AG08396 (cell line): ENCODE measurements around the gene KAT6B.

Source experiments
- DNase-seq: peaks from one replicate; pipeline ENCODE4 v3.0.0; 2012; ENCODE audit warnings: low spot score, mixed read lengths

The KAT6B gene

GRCh38 chr10:75068523-75068922 is 242.1 kb downstream of the KAT6B start:
- no peak for DNase-seq

DNA sequence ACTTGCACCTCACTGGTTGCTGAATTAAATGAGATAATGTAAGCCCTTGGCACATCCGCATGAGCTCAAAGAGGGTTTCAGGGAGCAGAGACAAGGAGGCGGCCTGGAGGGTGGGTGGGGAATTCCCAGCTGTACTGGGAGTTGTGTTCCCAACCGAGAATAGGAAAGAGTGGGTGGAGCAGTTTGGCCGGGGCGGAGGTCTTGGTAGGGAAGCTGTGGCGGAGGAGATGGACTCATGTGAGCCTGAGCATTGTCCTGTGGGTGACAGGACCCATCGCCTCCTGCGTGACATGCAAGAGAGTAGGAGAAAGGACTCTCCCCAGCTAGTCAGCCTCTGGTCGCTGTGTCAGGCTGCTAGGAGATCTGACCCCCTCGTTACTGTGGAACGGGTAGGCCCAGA is 244.1 kb downstream of the KAT6B start:
- no peak for DNase-seq

DNA sequence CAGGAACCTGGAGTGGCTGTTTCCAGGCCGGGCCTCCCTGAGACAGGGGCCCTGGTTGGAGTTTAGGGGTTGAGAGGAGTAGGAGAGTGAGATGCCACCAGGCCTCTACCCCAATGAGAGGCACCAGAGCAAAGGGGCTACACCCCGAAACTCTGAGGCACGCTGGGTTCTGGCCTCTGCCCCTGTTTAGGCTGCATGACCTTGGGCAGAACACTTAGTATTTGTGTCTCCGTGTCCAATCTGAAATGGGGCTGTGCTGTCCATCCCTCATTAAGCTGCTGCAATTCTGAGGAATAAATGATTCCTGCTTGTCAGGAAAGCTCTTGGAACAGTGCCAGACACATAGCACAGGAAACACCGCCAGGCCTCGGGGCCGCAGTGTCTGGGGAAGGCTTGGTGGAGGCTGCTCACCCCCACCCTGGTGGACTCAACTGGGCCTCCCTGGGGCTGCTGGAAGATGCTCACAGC is 244.6 kb downstream of the KAT6B start:
- DNase-seq: no peak

GRCh38 chr10:75071756-75072155 is 245.4 kb downstream of the KAT6B start:
- no peak for DNase-seq

GRCh38 chr10:75072727-75073126 is 246.3 kb downstream of the KAT6B start:
- no peak for DNase-seq

DNA sequence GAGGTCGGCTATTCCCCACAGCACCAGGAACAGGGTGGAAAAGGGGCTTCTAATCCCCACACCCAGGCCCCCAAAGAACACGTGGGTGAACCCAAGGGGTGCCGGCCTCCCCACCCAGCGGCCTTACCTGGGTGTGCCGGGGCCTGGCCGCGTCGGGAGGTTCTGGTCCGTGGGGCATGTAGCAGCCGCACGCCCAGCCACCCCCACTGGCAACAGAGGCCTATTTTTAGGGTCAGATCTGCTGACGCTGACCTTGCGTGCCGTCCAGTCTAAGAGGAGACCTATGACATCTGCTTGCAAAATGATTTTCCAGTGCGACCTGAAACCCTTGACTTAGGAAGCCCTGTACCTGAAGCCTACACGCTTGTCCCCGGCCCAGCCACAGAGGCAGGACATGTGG is 247.0 kb downstream of the KAT6B start:
- no peak for DNase-seq

- no peak for DNase-seq
These were observed 248.5 kb downstream of the KAT6B start for GRCh38 chr10:75074711-75075445.

DNA sequence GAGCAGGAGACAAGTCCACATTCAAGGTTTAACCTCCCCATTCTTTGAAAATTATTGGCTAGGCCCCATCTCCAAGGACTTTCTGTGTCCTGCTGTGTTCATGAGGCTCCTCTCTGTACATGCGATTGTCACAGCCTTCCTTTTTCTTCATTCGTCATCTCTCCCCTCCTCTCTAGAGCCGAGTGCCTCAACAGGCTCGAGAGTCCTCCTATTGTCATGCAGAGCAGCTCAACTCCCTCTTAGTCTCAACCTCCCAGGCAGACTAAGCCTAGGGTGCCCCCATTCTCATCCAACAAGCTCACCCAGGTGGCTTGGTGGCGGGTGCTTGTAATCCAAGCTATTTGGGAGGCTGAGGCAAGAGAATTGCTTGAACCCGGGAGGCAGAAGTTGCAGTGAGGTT is 249.9 kb downstream of the KAT6B start:
- no peak for DNase-seq

DNA sequence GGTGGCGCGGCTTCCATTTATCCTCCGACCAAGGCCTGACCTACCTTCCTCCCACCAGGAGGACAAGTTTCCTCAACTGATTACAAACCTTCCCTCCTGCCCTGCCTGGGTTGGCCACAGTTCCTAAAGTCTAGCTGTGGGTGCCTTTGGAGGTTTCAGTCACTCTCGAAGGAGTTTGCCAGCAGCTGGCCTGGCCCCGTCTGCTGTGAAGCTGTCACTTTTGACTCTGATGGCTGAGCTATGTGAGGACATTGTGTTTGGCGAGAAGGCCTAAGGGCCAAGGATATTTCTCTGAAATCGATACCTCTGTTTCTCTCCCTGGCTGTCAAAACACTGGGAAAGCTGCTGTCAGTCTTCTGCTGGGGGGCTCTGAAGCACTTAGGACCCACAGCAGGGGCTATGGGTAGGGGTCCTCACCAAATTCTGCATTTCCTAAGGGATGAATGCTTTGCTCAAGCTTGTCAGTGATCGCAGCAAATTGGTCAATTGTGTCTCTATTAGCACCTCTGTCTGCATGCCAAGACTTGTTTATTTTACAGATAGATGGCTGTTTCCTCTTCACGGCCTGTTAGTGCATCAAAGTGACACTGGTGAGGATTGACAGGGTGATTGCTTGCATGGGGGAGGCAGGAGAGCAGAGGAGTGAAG is 253.2 kb downstream of the KAT6B start:
- no peak for DNase-seq

DNA sequence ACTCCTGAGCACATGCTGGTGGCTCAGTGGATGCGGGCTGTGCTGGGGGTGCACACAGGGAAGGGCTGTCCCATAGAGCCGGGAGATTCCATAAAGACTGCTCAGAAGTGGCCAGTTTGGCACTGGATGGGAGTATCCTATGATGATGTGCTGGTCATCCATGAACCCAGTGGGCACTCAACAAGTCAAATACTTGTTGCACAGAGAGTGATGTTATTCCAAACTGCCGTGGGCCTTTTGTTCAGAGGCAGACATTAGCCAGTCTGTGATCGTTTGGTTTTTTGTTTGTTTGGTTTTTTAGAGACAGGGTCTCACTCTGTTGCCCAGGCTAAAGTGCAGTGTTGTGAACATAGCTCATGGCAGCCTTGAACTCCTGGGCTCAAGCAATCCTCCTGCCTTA is 254.2 kb downstream of the KAT6B start:
- DNase-seq: no peak

GRCh38 chr10:75081379-75081778 is 255.0 kb downstream of the KAT6B start:
- no peak for DNase-seq
